CD4-positive, alpha-beta memory T cell (primary cell): ENCODE data around the gene PDLIM7. TPM values are rescaled to one million over a fixed set of nuclear protein-coding genes. Genes with fewer than 3 reads are reported as not detected.
A peak's percentile ranks its signal among the peaks of the same experiment; 100 is the strongest.

Source experiments
- CTCF ChIA-PET: fragments of 350-600 bp; sonication (Branson Sonifier 250); formaldehyde crosslinking; loops from one replicate; lab custom pipeline; 2021; ENCODE audit warnings: inconsistent platforms; ENCODE audit not compliant: partially characterized antibody; lab: Charles Lee
- POLR2A ChIA-PET: fragments of 350-600 bp; sonication (Branson Sonifier 250); formaldehyde crosslinking; loops from one replicate; lab custom pipeline; 2021; ENCODE audit not compliant: partially characterized antibody; lab: Charles Lee
- DNase-seq, 5 donors: peaks; one replicate each; pipeline versions ENCODE4 v3.0.0 to v3.0.0-alpha.2; 2020 to 2022; ENCODE audit warnings: mixed read lengths in 1 of 5
- H3K27ac ChIP-seq: one replicate; pipeline ENCODE4 v1.7.0; 2013; ENCODE audit warnings: low read depth, low read length
- H3K27me3 ChIP-seq: 2 replicates; pipeline ENCODE4 v1.7.0; 2013; ENCODE audit warnings: mild to moderate bottlenecking, low read length, moderate library complexity; ENCODE audit not compliant: insufficient read depth
- H3K36me3 ChIP-seq: 2 replicates; pipeline ENCODE4 v1.7.0; 2013; ENCODE audit warnings: mild to moderate bottlenecking, low read length, moderate library complexity; ENCODE audit not compliant: insufficient read depth
- H3K4me1 ChIP-seq: 2 replicates; pipeline ENCODE4 v1.7.0; 2013; ENCODE audit warnings: mild to moderate bottlenecking, low read length, moderate library complexity; ENCODE audit not compliant: insufficient read depth
- H3K4me3 ChIP-seq, 2 donors: one replicate each; pipeline ENCODE4 v1.7.0; 2013; ENCODE audit warnings: low read length in 2 of 2, mild to moderate bottlenecking in 1 of 2
- H3K9me3 ChIP-seq, 2 donors: one replicate each; pipeline ENCODE4 v1.7.0; 2013; ENCODE audit warnings: low read length in 2 of 2, control low read depth in 1 of 2; ENCODE audit not compliant: control insufficient read depth in 1 of 2
- H3K27ac Mint-ChIP-seq, 7 donors: one replicate each; pipeline ENCODE4 v1.8.0; 2020 to 2021; ENCODE audit warnings: mixed read lengths in 7 of 7, mild to moderate bottlenecking in 6 of 7, inconsistent platforms in 3 of 7, moderate library complexity in 3 of 7
- H3K27me3 Mint-ChIP-seq, 2 donors: one replicate each; pipeline ENCODE4 v1.8.0; 2020 to 2021; ENCODE audit warnings: mixed read lengths in 2 of 2
- H3K36me3 Mint-ChIP-seq, 2 donors: one replicate each; pipeline ENCODE4 v1.8.0; 2020 to 2021; ENCODE audit warnings: mixed read lengths in 2 of 2, inconsistent platforms in 1 of 2, mild to moderate bottlenecking in 1 of 2
- H3K4me1 Mint-ChIP-seq, 4 donors: one replicate each; pipeline ENCODE4 v1.8.0; 2020 to 2021; ENCODE audit warnings: mixed read lengths in 4 of 4, mild to moderate bottlenecking in 1 of 4
- H3K4me3 Mint-ChIP-seq, 8 donors: one replicate each; pipeline ENCODE4 v1.8.0; 2020 to 2021; ENCODE audit warnings: mixed read lengths in 8 of 8, mild to moderate bottlenecking in 7 of 8, moderate library complexity in 6 of 8, inconsistent platforms in 3 of 8
- H3K9me3 Mint-ChIP-seq, 8 donors: one replicate each; pipeline ENCODE4 v1.8.0; 2020 to 2021; ENCODE audit warnings: mixed read lengths in 8 of 8, mild to moderate bottlenecking in 5 of 8, inconsistent platforms in 3 of 8, moderate library complexity in 1 of 8
- intact Hi-C: fragments of 100-400 bp; cut with micrococcal nuclease; formaldehyde crosslinking; loops from one replicate; pipeline ENCODE4 v1.15.1; 2023
- polyA plus RNA-seq, 2 donors: library from polyadenylated mRNA; unstranded; fragments of 300-500 nt; fragmentation: Illumina TruSeq; gene quantifications; one replicate each; pipeline ENCODE4 v1.2.3, GENCODE V29; 2021
- total RNA-seq, 2 experiments: library from RNA; stranded (reverse); gene quantifications; one replicate each; pipeline ENCODE4 v1.2.3, GENCODE V29; 2021

The PDLIM7 gene
- total and polyA plus RNA-seq, 4 experiments from 2014 or later = 3.3 to 7.3 (median 4.6) TPM

DNA sequence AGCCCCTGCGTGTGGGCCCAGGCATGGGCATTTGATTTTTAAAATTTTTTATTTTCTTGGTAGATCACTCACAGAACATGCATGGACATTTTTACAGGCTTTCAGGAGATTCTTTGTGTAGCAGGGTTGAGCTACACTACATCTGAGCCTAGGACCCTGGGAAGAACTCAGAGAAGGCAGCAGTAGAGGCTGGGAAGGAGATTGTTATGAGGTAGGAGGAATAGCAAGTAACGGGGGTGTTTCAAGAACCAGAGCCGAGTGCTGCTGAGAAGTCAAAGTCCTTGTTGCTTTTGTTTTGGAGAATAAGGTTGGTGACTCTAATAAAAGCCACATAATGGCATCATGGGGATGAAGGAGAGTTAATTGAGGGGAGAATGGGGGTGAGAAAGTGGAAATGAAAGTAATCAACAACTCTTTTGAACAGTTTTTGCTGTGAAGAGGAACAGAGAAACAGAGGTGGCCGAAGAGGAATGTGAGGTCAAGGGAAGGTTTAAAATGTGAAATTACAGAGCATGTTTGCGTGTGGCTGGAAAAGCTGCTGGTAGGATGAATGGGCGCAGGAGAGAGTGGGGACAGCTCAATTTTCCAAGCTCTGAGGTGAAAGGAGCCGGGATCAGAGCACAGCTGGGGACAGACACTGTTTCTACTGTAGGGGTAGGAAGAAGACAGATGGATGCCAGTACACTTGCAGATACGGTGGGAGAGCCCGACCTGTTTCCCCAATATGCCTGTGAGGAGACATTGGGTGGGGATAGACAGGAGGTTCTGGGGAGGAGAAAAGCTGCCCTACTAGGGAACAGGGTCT, 4.7 kb upstream of the PDLIM7 start:
- no peak overlapping the region for H3K4me3 ChIP-seq

DNA sequence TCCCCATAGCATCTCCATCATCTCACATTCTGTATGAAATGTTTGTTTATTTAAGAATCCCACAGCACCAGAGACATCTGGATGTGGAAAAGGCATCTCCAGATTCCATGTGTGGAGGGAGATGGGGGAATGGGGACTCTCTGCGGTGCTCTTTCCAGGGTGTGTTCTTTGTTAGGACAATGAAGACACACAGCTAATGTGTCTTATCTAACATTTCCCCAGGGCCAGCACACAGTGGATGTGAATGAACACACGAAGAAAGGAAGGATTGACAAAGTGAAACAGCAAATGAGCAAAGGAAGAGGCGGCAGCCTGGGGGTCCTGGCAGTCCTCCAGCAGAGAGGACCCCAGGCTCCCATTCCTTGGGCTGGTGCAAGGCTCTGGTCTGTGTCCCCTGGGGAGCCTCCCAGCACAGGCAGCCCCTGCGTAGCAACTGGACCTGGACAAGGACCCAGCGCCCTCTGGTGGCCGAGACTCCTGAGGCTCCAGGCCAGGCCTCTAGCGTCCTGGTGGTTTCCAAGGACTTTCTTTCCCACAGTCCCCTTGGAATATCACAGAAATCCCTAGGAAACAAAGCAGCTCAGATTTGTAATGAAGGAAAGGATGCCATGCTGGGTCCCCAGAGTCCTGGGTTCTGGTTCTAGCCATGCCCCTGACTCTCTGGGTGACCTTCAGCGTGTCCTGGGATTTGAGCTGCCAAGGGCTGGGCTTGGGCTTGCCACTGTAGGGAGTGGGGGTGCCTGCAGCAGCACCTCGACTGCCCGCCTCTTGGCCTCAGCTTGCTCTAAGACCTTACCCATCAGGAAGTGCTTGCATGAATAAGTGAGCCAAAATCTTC, 3.5 kb upstream of the PDLIM7 start:
- intact Hi-C loops = loop anchor here (1.0 to 2.0 kb wide), 3 partner anchors 111 to 192 kb away; no protein-coding TSS in a partner anchor
- H3K36me3 ChIP-seq = no peaks in the 10 kb centered on the region
- POLR2A ChIA-PET = interaction anchor here (1.0 to 2.9 kb wide), 5 partner anchors 15 to 192 kb away, joined by 3 to 14 read pairs (median 8); partner anchors contain the start of gene DDX41
- CTCF ChIA-PET = interaction anchor here (0.6 to 7.9 kb wide), 36 partner anchors 8 to 719 kb away, joined by 3 to 110 read pairs (median 4); partner anchors contain the start of genes DDX41 and SLC34A1
- no peaks in the 10 kb centered on the region for H3K9me3 ChIP-seq
- no peak overlapping the region for H3K27ac ChIP-seq
- no peaks in the 10 kb centered on the region for H3K36me3 Mint-ChIP-seq
- peak; percentile 69 to 77 (median 74) for DNase-seq
- peaks cover 8 to 25% (median 16%) of the 10 kb centered on the region in 4 donors for H3K4me1 Mint-ChIP-seq
- peaks cover 6% of the 10 kb centered on the region for H3K4me1 ChIP-seq
- H3K27me3 ChIP-seq = no peaks in the 10 kb centered on the region
- H3K27me3 Mint-ChIP-seq = no peaks in the 10 kb centered on the region
- no peak overlapping the region for H3K4me3 ChIP-seq
- H3K4me3 Mint-ChIP-seq = peak overlapping the region in 2 of 8 donors; percentile 1 to 39
- no peaks in the 10 kb centered on the region for H3K9me3 Mint-ChIP-seq
- peak overlapping the region in 3 of 7 donors; percentile 7 to 59 (median 52) for H3K27ac Mint-ChIP-seq

More for the DNA sequence above, 4.7 kb upstream of the PDLIM7 start:
- Mint-ChIP-seq H3K4me3 (no peak overlapping the region), H3K27me3 (no peaks in the 10 kb centered on the region), H3K36me3 (no peaks in the 10 kb centered on the region), H3K9me3 (no peaks in the 10 kb centered on the region), H3K4me1 (peaks cover 8 to 19% (median 14%) of the 10 kb centered on the region in 4 donors), H3K27ac (no peak overlapping the region)
- CTCF ChIA-PET = interaction anchor here (0.7 to 7.9 kb wide), 32 partner anchors 9 to 388 kb away, joined by 3 to 110 read pairs (median 6); partner anchors contain the start of genes DDX41 and SLC34A1
- no peaks in the 10 kb centered on the region for H3K27me3 ChIP-seq
- POLR2A ChIA-PET = interaction anchor here (2.1 to 2.9 kb wide), 3 partner anchors 47 to 112 kb away, joined by 8 to 14 read pairs (median 12); no protein-coding TSS in a partner anchor
- DNase-seq = no peak
- H3K9me3 ChIP-seq = no peaks in the 10 kb centered on the region
- H3K4me1 ChIP-seq = peaks cover 6% of the 10 kb centered on the region
- no peak overlapping the region for H3K27ac ChIP-seq
- H3K36me3 ChIP-seq = no peaks in the 10 kb centered on the region
- intact Hi-C loops = loop anchor here (1.0 to 2.0 kb wide), 3 partner anchors 112 to 193 kb away; no protein-coding TSS in a partner anchor

DNA sequence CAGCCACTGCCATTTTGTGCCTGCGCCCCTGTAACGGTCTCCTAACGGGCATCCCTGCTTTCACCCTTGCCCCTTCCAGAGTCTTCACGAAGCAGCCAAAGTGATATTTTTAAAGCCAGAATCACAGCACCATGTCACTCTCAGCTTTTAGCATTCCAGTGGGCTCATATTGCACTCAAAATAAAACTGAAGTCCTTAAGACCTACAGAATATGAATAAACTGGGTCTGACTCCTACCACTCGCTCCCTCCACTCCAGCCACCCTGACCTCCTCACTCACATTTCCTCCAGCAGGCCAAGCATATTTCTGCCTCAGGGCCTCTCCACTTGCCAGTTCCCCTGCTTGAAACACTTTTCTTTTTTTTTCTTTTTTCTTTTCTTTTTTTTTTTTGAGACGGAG, 2.4 kb upstream of the PDLIM7 start:
- Histone ChIP-seq H3K4me1 (peaks cover 6% of the 10 kb centered on the region), H3K9me3 (no peaks in the 10 kb centered on the region), H3K27ac (no peak overlapping the region), H3K36me3 (no peaks in the 10 kb centered on the region), H3K4me3 (no peak overlapping the region), H3K27me3 (no peaks in the 10 kb centered on the region)
- ChIA-PET POLR2A (interaction anchor here (1.9 to 2.9 kb wide), 3 partner anchors 16 to 110 kb away, joined by 7 to 14 read pairs (median 12); partner anchors contain the start of gene DDX41), CTCF (interaction anchor here (1.1 to 7.9 kb wide), 10 partner anchors 16 to 190 kb away, joined by 3 to 110 read pairs (median 17); partner anchors contain the start of gene DDX41)
- Mint-ChIP-seq H3K27me3 (no peaks in the 10 kb centered on the region), H3K27ac (peak overlapping the region in 1 of 7 donors; percentile 24), H3K4me1 (peaks cover 8 to 26% (median 18%) of the 10 kb centered on the region in 4 donors), H3K9me3 (no peaks in the 10 kb centered on the region), H3K4me3 (peak overlapping the region in 4 of 8 donors; percentile 3 to 68 (median 46)), H3K36me3 (no peaks in the 10 kb centered on the region)
- intact Hi-C loops = loop anchor here (2.0 kb wide), 1 partner anchor 191 kb away; no protein-coding TSS in a partner anchor
- DNase-seq = no peak

DNA sequence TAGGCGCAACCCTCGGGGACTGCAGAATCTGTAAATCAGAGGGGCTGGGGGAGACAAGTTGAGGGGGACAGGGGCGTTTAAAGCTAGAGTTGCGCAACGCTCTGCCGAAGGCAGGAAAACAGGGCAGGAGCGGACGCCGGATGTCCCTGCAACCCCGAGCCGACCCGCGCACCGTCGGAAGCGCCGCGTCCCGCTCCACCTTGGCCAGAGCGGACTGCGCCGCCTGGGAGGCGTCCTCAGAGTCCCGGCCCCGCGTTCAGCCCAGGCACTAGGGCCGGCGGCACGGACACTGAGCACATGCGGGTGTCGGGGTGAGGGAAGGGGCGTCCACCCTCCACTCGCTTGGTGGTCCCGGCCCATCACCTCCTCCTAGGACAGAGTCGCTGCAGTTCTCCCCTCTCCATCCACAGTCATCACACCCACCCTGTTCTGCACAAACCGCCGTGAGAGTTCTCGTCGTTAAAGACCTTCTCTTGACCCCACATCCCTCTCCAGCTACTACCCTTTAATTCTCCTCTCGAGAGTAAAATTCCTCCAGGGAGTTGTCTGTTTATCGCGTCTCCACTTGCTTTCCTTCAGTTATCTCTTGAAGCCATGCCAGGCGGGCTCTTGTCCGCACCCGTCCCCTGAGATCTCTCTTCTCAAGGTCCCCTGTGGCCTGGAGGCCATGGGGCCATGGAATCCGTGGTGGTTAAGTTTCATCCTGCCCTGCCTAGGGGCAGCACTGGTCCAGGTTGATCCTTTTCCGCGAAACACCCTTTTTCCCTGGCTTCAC, 796 bp upstream of the PDLIM7 start:
- no peak for DNase-seq
- Histone ChIP-seq H3K36me3 (no peaks in the 10 kb centered on the region), H3K9me3 (no peaks in the 10 kb centered on the region), H3K4me1 (peaks cover 11% of the 10 kb centered on the region), H3K4me3 (peak overlapping the region; percentile 65 to 75), H3K27me3 (no peaks in the 10 kb centered on the region), H3K27ac (peak overlapping the region; percentile 49)
- ChIA-PET POLR2A (interaction anchor here (0.6 to 2.2 kb wide), 11 partner anchors 18 to 195 kb away, joined by 3 to 19 read pairs (median 4); partner anchors contain the start of genes DDX41, GRK6, PRELID1 and PRR7), CTCF (interaction anchor here (0.6 to 7.9 kb wide), 15 partner anchors 8 to 222 kb away, joined by 3 to 110 read pairs (median 3); no protein-coding TSS in a partner anchor)
- peak overlapping the region; percentile 57 to 92 (median 85) for H3K27ac Mint-ChIP-seq
- H3K4me3 Mint-ChIP-seq = peak overlapping the region; percentile 84 to 93 (median 88)
- H3K36me3 Mint-ChIP-seq = no peaks in the 10 kb centered on the region
- intact Hi-C loops = no loop called here
- no peaks in the 10 kb centered on the region for H3K27me3 Mint-ChIP-seq
- H3K9me3 Mint-ChIP-seq = no peaks in the 10 kb centered on the region
- H3K4me1 Mint-ChIP-seq = peaks cover 8 to 26% (median 18%) of the 10 kb centered on the region in 4 donors

DNA sequence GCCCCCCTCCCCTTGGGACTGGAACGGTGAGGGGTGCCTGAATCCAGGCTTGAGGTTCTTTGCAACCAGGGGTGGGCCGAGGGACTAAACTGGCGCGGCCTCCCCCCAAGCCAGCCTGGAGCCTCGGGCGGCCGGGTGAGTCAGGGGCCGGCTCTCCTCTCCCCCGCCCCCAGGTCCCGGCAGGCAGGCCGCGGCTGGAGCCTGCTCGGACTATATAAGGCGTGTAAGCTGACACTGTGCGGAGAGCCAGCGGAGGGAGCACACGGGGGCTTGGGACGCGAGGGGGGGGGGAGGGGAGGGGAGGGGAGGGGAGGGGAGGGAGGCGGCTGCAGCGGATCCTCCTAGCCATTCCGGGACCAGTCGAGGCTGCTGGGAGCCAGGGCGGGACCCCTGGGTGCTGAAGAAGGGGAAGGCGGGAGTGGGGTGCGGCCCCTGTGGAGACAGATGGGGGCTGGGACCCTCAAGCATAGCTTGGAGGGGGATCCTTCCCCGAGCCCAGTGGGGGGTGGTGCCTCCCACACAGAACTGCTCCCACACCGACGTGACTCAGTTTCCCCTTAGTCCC, 595 bp downstream of the PDLIM7 start:
- ChIA-PET CTCF (interaction anchor here (0.9 to 7.9 kb wide), 11 partner anchors 9 to 187 kb away, joined by 3 to 110 read pairs (median 6); no protein-coding TSS in a partner anchor), POLR2A (interaction anchor here (0.7 to 2.2 kb wide), 13 partner anchors 20 to 193 kb away, joined by 3 to 19 read pairs (median 4); partner anchors contain the start of genes DDX41, GRK6, PRELID1 and PRR7)
- H3K27me3 ChIP-seq = no peaks in the 10 kb centered on the region
- H3K36me3 Mint-ChIP-seq = no peaks in the 10 kb centered on the region
- peak overlapping the region in 1 of 2 donors; percentile 75 for H3K4me3 ChIP-seq
- H3K4me1 Mint-ChIP-seq = peaks cover 8 to 26% (median 20%) of the 10 kb centered on the region in 4 donors
- no peak for DNase-seq
- peak overlapping the region in 5 of 8 donors; percentile 4 to 89 (median 72) for H3K4me3 Mint-ChIP-seq
- H3K4me1 ChIP-seq = peaks cover 11% of the 10 kb centered on the region
- peak overlapping the region; percentile 49 for H3K27ac ChIP-seq
- H3K9me3 ChIP-seq = no peaks in the 10 kb centered on the region
- H3K27ac Mint-ChIP-seq = no peak overlapping the region
- H3K9me3 Mint-ChIP-seq = no peaks in the 10 kb centered on the region
- intact Hi-C loops = loop anchor here (1.0 to 2.0 kb wide), 8 partner anchors 20 to 380 kb away; partner anchors contain the start of gene GRK6
- H3K36me3 ChIP-seq = no peaks in the 10 kb centered on the region
- H3K27me3 Mint-ChIP-seq = no peaks in the 10 kb centered on the region
